ENCODE data around the gene DIDO1. TPM values are rescaled to one million over a fixed set of nuclear protein-coding genes. Genes with fewer than 3 reads are reported as not detected.

Gene DIDO1
- total and polyA plus RNA-seq, 2 of the 4 experiments (the other 2 are of a cell fraction) = 21.8 to 28.1 TPM

DNA sequence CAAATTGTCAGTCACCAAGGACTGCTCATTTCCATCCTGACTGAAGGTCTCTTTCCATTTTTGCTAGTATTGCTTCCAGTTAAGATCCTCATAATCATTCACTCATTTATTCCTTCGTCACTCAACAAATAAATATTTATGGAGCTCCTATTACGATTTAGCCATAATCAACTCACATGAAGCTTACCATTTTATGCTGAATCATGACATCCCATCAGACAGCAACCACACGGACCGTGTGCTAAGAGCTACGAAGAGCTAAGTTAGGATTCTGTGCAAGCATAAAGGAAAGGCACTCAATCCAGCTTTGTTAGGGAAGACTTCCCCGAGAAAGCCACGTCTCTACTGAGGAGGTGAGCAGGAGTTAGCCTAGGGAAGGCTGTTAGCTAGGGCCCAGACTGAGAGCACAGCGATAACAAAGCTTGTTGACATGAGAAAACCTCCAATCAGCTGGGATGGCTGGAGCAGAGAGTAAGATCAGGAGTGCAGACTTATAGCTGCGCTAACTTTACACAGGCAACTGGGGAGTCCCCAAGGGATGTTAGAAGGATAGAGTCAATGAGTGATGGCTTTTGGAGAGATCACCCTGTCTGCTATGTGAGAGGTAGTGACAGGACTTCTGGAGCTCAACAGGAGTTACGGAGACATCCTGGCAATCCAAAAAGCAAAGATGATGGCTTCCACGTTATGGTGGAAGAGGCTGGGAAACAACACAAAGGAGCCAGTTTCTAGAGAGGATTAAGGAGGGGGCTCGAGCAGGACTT, 9.1 kb upstream of the DIDO1 start:
- peaks cover 3 to 59% of the 10 kb centered on the region in 2 experiments; a peak in 3 of 4 replicates for H3K79me1 ChIP-seq (ENCODE audit: low read depth in 1 of 2, low read length in 2 of 2)
- no peak for ATAC-seq (ENCODE audit: low read depth)
- DNase-seq = no peak
- no peak overlapping the region for H2AK5ac ChIP-seq (ENCODE audit: low read depth, low read length)
- no peak overlapping the region for H2BK15ac ChIP-seq (ENCODE audit: low read depth, low read length)
- H4K5ac ChIP-seq (ENCODE audit: low read depth, low read length) = no peak overlapping the region
- peaks cover 76% of the 10 kb centered on the region for H4K20me1 ChIP-seq (ENCODE audit: insufficient read depth, low read length)
- dilution Hi-C loops (cut with HindIII; ENCODE audit: low sequenced_read_pairs, unreplicated experiment) (no loop called here), in situ Hi-C loops (cut with MboI; ENCODE audit: low sequenced_read_pairs) (no loop called here), intact Hi-C loops (cut with micrococcal nuclease) (no loop called here)
- no peaks in the 10 kb centered on the region for H3K27me3 ChIP-seq (ENCODE audit: control insufficient read depth, insufficient read depth, low read length)
- H4K91ac ChIP-seq (ENCODE audit: insufficient read depth, low read depth, low read length) = no peak overlapping the region
- no peak overlapping the region for H3K56ac ChIP-seq (ENCODE audit: extremely low read depth, insufficient read depth, low read length)
- peaks cover 14% of the 10 kb centered on the region for H3K4me1 ChIP-seq (ENCODE audit: control insufficient read depth, insufficient read depth, low read length)
- no peak overlapping the region for H2BK120ac ChIP-seq (ENCODE audit: low read depth, low read length)
- no peak overlapping the region for H3K14ac ChIP-seq (replicated peaks; ENCODE audit: low read depth, low read length)
- no peak overlapping the region for H2BK5ac ChIP-seq (ENCODE audit: low read depth, low read length, poor library complexity, severe bottlenecking)
- peak overlapping the region; percentile 28; the same call in 1 of the 2 replicates for H3K27ac ChIP-seq (ENCODE audit: insufficient read depth, low read length)
- 73% methylated on average over 3 of the region's 12 CpGs; no CpG with 5 or more reads in 1 of the 2 experiments for WGBS, 2 experiments (ENCODE audit: extremely low coverage in 2 of 2, insufficient read length in 1 of 2)
- peaks cover 33% of the 10 kb centered on the region for H3K9me1 ChIP-seq (ENCODE audit: insufficient read depth, low read length)
- no TSS peak for BruUV-seq (replicated peaks)
- H3K9ac ChIP-seq (ENCODE audit: low read depth, low read length) = no peak overlapping the region
- H2AFZ ChIP-seq (replicated peaks; ENCODE audit: low read length, poor library complexity) = no peak overlapping the region
- 0 out of 2 replicates have a peak overlapping the region, but pooled peaks have one; percentile 7 for H3K4ac ChIP-seq (ENCODE audit: low read depth, low read length)
- TF ChIP-seq CHD1 (IDR thresholded peaks at IDR 0.05; ENCODE audit: low read depth, low read length) (no peak), MAFK (IDR thresholded peaks at IDR 0.05; ENCODE audit: low read depth, low read length) (peak; percentile 56), RCOR1 (IDR thresholded peaks at IDR 0.05; ENCODE audit: insufficient replicate concordance, low read length) (no peak), SMC3 (IDR thresholded peaks at IDR 0.05; ENCODE audit: low read depth, low read length) (no peak)
- TF ChIP-seq, protein P1, sequence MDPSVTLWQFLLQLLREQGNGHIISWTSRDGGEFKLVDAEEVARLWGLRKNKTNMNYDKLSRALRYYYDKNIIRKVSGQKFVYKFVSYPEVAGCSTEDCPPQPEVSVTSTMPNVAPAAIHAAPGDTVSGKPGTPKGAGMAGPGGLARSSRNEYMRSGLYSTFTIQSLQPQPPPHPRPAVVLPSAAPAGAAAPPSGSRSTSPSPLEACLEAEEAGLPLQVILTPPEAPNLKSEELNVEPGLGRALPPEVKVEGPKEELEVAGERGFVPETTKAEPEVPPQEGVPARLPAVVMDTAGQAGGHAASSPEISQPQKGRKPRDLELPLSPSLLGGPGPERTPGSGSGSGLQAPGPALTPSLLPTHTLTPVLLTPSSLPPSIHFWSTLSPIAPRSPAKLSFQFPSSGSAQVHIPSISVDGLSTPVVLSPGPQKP (IDR thresholded peaks at IDR 0.05; ENCODE audit: borderline replicate concordance, low read depth, low read length) = no peak
- TF ChIP-seq, protein P2, sequence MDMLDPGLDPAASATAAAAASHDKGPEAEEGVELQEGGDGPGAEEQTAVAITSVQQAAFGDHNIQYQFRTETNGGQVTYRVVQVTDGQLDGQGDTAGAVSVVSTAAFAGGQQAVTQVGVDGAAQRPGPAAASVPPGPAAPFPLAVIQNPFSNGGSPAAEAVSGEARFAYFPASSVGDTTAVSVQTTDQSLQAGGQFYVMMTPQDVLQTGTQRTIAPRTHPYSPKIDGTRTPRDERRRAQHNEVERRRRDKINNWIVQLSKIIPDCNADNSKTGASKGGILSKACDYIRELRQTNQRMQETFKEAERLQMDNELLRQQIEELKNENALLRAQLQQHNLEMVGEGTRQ (IDR thresholded peaks at IDR 0.05; ENCODE audit: low read depth, low read length) = no peak
- no peak overlapping the region for H3K4me3 ChIP-seq (ENCODE audit: insufficient read depth, low read depth, low read length)
- H2BK20ac ChIP-seq (ENCODE audit: low read depth, low read length) = no peak overlapping the region
- H3K4me2 ChIP-seq (ENCODE audit: low read depth, low read length) = no peak overlapping the region
- POLR2A ChIA-PET (ENCODE audit: unreplicated experiment) = no interaction called here
- H3K23ac ChIP-seq (ENCODE audit: low read depth, low read length) = peak overlapping the region; percentile 48
- H3K9me3 ChIP-seq (ENCODE audit: control insufficient read depth, insufficient read depth, low read length) = no peaks in the 10 kb centered on the region
- H4K8ac ChIP-seq (ENCODE audit: low read depth in 2 of 2, low read length in 2 of 2) = peak overlapping the region; percentile 8 to 44; a peak in 2 of 4 replicates
- H3K36me3 ChIP-seq (ENCODE audit: control insufficient read depth, insufficient read depth, low read length) = peaks cover 17% of the 10 kb centered on the region
- H3K18ac ChIP-seq (ENCODE audit: low read depth, low read length) = no peak overlapping the region
- H2AK9ac ChIP-seq (replicated peaks; ENCODE audit: low read depth, low read length, poor library complexity) = peak overlapping the region; percentile 0
- CTCF ChIA-PET = no interaction called here

Measured in IMR-90 (cell line).